DOHH2 (cell line): ENCODE measurements around the gene SFXN1.
"Not testable (repeated sequence)": the region's sequence is repeated elsewhere in the genome, so short reads cannot be mapped to it uniquely, and the experiment has no call there.

ENCODE experiments used
- CTCF ChIP-seq: fragments of 200-600 bp; sonication (generic); IDR thresholded peaks from one replicate; pipeline ENCODE4 v1.5.1; 2014; ENCODE audit warnings: antibody characterized with exemption, mild to moderate bottlenecking, low read depth, low read length; ENCODE audit not compliant: poor library complexity, severe bottlenecking
- EZH2phosphoT487 ChIP-seq: fragments of 200-600 bp; sonication (generic); IDR thresholded peaks from 2 replicates; pipeline ENCODE4 v1.6.1; 2017; ENCODE audit warnings: borderline replicate concordance, mild to moderate bottlenecking, antibody characterized with exemption, low read length, moderate library complexity, mixed read lengths

GRCh38 chr5:175446378-175446777 lies 32.0 kb upstream of the SFXN1 start:
- TF ChIP-seq CTCF, EZH2phosphoT487: not testable (repeated sequence)
